Left forelimb (tissue), 1 donor: ENCODE measurements around the gene DNAH17.
A peak's percentile ranks its signal among the peaks of the same experiment; 100 is the strongest.

Experiments used
- DNase-seq: peaks from one replicate; pipeline ENCODE4 v3.0.0-alpha.2; 2018; ENCODE audit warnings: low spot score

DNAH17 gene

DNA sequence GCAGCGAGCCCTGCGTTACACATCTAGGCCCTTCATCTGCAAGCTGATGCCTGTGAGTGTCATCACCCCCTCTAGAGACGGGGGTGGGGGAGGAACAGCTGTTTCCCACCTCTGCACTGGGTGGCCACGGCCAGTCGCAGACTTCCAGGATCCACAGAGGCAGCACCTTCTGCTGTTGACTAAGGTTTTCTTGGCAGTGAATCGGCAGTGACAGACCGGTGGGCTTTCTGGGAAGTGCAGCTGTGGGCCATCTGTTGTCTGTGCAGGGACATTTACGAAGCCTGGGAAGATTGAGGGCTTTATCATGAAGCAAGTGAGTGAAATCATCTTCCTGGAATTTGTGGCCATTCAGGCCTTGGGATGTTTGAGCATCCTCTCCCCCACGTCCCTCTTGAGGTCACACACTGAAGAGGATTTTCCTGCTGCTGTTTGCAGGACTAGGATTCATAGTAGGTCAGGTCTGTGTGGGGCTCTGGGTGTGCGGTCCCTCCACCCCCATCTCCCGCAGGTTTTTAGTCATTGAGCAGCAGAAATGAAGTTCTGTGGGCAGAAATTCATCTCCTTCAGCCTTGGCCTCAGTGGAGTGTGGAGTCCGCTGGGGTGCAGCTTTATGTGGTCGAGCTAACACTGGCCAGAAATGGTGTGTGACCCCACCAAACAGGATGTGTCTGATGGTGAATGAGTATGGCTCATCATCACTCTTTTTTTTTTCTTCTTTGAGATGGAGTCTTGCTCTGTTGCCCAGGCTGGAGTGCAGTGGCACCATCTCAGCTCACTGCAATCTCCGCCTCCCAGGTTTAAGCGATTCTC lies 186.8 kb downstream of the DNAH17 start:
- DNase-seq = no peak

DNA sequence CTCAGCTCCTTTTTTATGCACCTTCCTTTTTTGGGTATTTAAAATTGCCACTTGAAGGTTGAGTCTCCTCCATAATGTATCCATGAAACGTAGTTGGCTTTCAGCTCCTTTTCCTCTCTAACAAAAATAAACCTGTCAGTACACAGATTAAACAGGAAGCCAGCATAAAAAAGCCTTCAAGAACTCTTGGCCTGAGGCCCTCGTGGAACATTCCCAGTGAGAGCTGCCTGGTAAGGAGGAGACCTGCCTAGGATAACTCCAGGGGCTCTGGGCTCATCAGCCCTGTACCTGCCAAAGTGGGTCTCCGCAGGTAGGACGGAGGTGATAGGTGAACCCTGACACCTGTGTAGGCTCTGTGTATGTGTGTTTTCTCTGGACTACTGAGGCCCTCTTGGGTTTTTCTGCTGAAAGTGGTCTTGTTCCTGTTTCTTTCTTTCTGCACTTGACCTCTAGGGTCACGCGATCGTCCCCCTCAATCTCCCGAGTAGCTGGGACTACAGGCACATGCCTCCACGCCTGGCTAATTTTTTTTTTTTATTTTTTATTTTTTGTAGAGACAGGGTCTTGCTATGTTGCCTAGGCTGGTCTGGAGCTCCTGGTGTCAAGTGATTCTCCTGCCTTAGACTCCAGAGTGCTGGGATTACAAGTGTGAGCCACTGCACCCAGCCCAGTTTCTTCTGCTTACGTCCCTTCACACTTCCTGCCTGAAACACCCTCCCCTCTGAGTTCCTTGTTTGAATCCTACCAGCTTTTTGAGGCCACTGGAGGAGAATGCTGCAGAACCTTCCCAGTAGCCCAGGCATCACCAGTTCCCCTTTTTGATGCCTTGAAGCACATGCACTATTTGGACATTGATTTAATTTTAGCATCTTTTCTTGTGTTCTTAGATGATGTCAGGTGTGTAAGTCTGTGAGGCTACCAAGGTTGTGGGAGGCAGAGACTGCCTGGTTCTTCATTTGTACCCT lies 188.9 kb downstream of the DNAH17 start:
- DNase-seq = no peak

DNA sequence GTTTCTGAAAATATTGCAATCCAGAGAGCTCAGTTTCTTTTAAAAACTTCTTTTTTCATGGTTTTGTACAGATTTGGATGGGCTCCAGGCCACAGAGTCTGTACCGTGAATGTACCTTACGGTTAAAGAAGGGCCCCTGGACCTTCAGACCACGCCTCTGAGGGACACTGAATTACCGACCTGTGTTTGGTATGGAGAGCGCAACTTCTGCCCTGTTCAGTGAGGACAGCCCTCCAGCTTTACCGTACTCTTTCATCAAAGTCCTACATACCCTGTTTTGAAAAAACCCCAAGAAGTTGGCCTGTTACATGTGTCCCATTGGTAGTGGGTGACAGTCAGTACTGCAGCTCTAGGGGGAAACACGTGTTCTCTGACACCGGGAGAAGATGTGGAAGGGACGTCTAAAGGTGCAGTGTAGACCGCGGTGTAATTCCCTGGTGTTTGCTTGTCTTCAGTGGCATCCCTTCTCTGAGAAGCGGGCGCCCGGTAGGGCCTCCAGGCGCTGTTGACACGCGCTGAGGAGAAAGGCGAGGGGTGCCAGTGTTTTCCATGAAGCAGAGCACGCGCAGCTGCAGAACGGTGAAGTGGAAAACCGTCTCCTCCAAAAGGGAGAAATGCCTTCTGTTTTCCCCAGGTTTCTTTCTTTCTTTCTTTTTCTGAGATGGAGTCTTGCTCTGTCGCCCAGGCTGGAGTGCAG lies 192.6 kb downstream of the DNAH17 start:
- no peak for DNase-seq

DNA sequence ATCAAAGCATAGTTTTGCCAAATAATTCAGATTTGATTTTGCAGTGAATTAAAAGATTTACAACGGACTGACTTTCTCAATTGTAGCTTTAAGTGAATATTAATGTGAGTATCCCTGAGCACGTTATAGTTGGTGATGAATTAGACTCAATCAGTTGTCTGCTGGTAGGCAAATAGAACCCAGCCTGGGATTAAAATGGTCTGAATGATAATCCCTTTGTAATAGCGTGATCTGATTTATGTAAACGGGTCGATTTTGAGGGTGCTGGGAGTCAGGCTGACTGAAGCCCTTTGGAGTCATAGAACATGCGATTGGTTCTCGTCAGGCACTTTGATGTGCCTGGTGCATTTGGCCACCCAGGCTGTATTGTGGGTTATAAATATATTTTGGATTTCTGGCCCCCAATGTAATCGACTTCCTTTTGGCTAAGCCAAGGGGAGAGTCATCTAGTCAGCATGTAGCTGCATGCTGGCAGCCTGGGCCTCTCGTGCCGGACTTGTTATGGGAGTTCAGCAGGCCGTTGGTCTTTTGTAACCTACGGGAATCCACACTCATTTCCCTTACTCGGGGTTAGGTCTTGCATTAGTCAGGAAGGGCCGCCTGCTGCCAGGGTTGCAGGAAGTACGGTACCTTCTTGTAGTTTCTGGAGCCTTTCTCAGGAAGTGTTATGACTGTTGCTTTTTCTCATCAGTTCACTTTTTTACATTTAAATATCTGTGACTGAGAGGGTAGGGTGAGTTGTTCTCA lies 193.3 kb downstream of the DNAH17 start:
- DNase-seq = no peak

DNA sequence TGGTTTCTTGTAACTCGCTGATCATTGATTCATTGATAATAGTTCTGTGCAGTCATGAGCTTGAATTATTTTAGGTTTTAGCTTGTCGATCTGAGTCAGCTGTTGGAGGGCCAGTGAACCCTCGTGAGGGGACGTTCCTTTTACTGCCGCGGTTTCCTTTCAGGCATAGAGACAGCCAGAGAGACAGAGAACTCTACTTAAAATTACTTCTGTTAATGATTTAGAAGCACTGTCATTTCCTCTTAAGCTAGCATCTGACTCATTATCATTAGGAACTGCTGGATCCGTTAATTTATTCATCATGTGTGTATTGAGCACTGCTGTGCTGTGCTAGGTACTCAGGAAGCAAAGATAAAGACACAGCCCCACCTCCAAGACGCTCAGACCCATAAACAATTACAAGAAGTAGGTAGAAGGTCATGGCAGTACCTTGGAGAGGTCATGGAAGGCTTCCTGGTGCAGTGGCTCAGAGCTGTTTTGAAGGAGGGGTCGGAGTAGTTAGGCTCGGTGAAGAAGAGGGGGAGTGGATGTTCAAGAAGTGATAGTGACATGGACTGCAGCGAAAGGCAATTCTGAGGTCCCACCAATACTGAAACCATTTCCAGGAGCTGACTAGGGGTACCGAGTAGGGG lies 195.5 kb downstream of the DNAH17 start:
- DNase-seq = no peak

DNA sequence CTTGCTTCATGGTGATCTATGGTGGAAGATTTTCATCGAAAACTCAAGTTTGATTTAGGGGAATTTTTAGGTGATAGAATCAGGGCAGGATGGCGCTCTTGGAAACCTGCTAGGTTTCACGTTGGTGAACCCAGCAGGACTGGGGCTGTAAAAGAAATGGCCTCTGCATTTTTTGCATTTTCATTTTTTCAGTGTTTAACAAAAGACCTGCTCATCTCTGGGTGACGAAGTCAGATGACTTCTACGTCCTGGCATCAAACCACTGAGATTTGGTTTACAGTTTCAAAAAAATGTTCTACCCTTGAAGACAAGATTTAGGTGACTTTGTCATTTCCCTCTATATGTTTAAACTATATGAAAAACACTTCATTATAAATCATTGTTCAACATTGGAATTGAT lies 196.8 kb downstream of the DNAH17 start:
- DNase-seq = no peak

DNA sequence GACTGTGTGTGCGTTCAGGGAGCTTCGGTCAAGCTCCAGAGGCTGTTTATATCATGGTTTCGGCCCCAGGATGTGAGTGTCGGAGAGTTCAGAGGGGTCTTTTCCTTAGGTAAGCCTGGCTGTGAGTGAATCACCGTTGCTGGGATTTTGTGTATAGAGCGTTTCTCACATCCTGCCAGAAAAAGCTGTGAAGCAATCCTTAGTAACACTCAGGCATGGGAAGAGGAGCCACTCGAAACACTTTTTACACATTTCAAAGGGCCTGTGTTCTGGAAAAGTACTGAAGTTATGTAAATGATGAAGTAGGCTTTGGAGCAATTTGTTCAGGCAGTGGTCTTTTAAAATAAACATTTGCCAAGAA lies 198.1 kb downstream of the DNAH17 start:
- DNase-seq = no peak

DNA sequence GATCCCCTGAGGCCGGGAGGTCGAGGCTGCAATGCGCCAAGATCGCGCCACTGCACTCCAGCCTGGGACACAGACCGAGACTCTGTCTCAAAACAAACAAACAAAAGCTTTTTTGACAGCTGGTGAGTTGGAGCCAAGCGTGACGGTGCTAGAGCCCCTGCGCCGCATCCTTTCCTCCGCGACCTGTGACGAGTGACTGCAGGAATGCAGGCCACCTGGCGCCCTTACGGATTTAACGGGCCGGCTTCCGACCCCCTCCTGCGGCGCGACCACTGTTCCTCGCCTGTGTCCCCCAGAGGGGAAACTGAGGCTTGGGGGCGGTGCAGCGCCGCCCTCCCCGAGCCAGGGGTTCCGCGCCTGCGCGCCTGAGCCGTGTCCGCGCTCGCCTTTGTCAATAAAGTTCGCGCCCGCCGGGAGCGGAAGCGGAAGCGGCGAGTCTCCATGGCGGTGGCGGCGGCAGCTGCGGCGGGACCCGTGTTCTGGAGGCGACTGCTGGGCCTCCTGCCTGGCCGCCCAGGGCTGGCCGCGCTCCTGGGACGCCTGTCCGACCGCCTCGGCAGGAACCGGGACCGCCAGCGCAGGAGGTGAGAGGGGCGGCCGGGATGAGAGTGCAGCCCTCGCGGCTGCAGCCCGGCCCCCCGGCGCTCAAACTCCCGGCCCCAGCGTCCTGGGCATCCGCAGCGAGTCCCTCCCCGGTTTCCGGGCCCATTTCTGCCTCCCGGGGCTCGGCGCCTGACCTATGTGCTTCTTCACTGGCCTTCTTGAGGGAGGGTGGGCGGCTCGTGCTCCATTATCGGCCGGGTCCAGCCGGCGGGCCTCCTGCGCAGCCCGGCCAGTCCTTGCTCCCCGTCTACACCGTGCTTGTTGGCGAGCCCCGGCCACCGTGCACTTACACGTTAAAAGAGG lies 198.7 kb downstream of the DNAH17 start, which contains the start of gene PGS1:
TSS of gene PGS1 (plus strand) at position 425 of the 906 bp plus-strand sequence. CDS start at position 442, 17 bp downstream.
- DNase-seq = peak; percentile 89

DNA sequence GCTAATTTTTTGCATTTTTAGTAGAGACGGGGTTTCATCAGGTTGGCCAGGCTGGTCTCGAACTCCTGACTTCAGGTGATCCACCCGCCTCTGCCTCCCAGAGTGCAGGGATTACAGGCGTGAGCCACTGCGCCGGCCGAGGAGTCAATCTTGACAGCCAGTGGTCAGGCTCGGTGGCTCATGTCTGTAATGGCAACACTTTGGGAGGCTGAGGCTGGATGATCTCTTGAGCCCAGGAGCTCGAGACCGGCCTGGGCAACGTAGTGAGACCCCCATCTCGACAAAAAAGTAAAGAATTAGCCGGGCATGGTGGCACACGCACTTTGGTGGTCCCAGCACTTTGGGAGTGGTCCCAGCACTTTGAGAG lies 199.4 kb downstream of the DNAH17 start:
- DNase-seq = no peak

DNA sequence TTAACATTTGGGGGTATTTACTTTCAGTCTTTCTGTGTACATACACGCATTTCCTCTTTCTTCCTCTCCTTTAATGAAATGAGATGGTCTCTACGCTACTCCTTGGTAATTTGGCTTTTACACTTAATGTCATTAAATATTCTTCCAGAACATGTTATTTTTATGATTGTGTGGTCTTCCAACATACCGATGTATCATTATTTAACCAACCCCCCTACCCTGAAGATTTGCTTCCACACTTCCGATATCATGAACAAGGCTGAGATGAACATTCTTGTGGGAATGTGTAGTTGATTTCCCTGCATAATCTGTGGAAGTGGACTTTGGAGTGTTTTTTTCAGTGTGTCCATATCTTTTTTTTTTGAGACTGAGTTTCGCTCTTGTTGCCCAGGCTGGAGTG lies 201.0 kb downstream of the DNAH17 start:
- DNase-seq = no peak

DNA sequence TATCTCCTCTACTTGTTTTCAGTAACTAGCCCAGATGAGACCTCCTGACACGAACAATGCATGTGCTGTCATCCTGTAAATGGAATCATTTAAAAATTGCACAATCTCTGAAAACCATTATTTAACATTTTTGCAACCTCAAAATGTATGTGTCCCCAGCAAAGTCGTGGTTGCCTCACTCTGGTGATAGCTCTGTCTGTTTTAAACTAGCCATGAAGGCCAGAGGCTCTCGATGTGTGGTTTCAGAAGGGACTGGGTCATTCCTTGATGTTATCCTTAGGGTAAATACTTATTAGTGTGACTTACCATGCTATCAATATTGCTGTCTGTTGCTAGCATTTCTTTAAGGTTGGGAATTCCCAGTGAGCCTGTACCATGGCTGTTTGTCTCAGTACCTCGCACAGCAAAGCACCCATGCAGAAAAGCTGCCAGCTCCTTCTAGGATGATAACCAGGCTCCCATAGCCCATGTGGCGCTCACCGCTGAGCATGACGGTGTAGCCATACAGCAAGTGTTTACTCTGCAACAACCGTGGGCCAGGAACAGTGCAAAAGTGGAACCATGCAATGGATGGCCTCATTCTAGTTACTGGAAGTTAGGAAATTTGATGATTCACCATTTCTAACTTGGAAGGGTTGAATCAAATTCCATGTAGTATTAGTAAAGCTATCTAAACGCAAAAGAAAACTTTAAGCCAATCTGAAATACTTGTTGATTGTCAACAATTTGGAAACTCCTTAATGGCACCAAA lies 201.6 kb downstream of the DNAH17 start:
- no peak for DNase-seq

DNA sequence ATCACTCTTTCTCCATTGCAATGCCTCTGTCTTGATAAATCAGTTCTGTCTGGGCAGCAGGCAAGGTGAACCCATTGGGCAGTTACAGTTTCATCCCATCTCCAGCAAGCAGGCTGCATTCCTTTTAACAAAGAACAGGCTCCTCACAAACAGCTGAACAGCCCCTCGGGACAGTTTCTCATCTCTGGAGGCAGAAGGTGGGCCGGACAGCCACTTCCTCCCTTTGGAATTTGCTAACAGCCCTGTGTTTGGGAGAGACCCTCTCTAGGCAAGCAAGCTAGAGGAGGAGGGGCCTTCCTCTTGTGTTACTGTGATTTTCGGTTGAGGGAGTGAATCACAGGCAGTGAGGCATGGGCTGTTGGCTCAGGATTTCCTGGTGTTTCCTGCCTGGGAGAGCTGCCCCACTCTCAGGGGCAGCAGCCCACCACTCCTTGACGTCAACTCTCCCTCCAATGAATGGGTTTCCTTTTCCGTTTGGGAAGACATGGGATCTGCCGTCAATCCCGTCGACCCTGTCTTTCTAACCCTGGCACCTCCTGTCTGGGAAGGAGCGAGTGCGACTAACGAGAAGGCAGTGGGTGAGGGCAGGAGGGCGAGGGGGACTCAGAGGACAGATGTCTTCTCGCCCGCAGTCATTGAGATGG lies 202.4 kb downstream of the DNAH17 start:
- no peak for DNase-seq

DNA sequence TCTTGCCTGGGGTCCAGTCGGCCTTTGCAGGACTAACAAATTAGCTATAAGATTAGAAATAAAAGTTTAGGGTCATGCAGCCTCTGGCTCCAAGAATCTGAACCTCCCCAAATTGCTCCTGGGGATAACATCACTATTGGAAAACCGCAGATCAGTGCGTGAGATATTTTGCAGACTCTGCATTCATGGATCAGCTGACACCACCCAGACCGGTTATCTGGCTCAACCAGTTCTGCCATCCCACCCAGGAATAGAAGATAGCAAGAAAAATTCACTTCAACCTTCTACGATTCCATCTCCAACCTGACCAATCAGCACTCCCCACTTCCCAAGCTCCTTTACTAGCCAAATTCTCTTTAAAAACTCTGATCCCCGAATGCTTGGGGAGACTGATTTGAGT lies 203.0 kb downstream of the DNAH17 start:
- no peak for DNase-seq
